Mucosa of descending colon (tissue), 3 donors: ENCODE results near the gene ILDR2. TPM values are rescaled to one million over a fixed set of nuclear protein-coding genes. Genes with fewer than 3 reads are reported as not detected.
A peak's percentile ranks its signal among the peaks of the same experiment; 100 is the strongest.

Experiments used
- ATAC-seq: fragments of 200-7000 bp; cut with Tn5 transposase; one replicate; pipeline ENCODE4 v1.9.1; 2020; ENCODE audit warnings: mild to moderate bottlenecking, moderate library complexity
- DNase-seq, 3 donors: peaks; one replicate each; pipeline ENCODE4 v3.0.0-alpha.2; 2020
- H3K36me3 ChIP-seq: fragments of 200-600 bp; one replicate; pipeline ENCODE4 v1.8.0; 2021; ENCODE audit warnings: low read depth, mild to moderate bottlenecking
- H3K4me1 ChIP-seq: fragments of 200-600 bp; one replicate; pipeline ENCODE4 v1.8.0; 2021; ENCODE audit warnings: low read depth, mild to moderate bottlenecking
- H3K4me3 ChIP-seq: fragments of 200-600 bp; one replicate; pipeline ENCODE4 v1.8.0; 2021; ENCODE audit warnings: mild to moderate bottlenecking
- H3K9me3 ChIP-seq: fragments of 200-600 bp; one replicate; pipeline ENCODE4 v1.8.0; 2021; ENCODE audit warnings: mild to moderate bottlenecking
- intact Hi-C, 2 donors: fragments of 100-400 bp; cut with DNase I in 1 of 2; cut with micrococcal nuclease in 1 of 2; formaldehyde crosslinking; loops; one replicate each; pipeline versions ENCODE4 v1.11.0 to v1.11.1; 2022; cut with DNase I, micrococcal nuclease
- long read RNA-seq, 2 donors: library from polyadenylated mRNA; unstranded; transcript quantifications; one replicate each; pipeline ENCODE4 v2.0.0, GENCODE V29; 2019 to 2021
- total RNA-seq, 3 donors: library from RNA; stranded (reverse); fragmentation: NEBNext Ultra II Directional in 2 of 3; extraction: Animal tissue kit (Norgen Biotek cat#: 25700) in 2 of 3; gene quantifications; one replicate each; pipeline versions ENCODE4 v1.2.1 to v1.2.4, GENCODE V29; 2021 to 2023
- TF ChIP-seq, protein P1 (sequence below): fragments of 200-600 bp; IDR thresholded peaks from one replicate; pipeline ENCODE4 v1.8.0; 2022; ENCODE audit warnings: antibody characterized with exemption, mild to moderate bottlenecking
- donor health status: DM: no; HTN: no; CAD: no; lungs with moderate emphysema.
- donor health status: DM: no; HTN: no; CAD: no.
- donor health status: DM: no; HTN: yes; CAD: no.

ILDR2 gene, protein sequence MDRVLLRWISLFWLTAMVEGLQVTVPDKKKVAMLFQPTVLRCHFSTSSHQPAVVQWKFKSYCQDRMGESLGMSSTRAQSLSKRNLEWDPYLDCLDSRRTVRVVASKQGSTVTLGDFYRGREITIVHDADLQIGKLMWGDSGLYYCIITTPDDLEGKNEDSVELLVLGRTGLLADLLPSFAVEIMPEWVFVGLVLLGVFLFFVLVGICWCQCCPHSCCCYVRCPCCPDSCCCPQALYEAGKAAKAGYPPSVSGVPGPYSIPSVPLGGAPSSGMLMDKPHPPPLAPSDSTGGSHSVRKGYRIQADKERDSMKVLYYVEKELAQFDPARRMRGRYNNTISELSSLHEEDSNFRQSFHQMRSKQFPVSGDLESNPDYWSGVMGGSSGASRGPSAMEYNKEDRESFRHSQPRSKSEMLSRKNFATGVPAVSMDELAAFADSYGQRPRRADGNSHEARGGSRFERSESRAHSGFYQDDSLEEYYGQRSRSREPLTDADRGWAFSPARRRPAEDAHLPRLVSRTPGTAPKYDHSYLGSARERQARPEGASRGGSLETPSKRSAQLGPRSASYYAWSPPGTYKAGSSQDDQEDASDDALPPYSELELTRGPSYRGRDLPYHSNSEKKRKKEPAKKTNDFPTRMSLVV
- 1 to 10 TPM in 1 of 3 donors, under 1 TPM in 2; 0.46 to 7.3 (median 0.52) TPM for total RNA-seq
- long read RNA-seq, donor 1, partial matches to known transcripts, result 0 of 3 reads
- long read RNA-seq, donor 1, other reads (novel, unspliced or antisense), result 3 of 3 reads
- long read RNA-seq, donor 2, result 0 reads

DNA sequence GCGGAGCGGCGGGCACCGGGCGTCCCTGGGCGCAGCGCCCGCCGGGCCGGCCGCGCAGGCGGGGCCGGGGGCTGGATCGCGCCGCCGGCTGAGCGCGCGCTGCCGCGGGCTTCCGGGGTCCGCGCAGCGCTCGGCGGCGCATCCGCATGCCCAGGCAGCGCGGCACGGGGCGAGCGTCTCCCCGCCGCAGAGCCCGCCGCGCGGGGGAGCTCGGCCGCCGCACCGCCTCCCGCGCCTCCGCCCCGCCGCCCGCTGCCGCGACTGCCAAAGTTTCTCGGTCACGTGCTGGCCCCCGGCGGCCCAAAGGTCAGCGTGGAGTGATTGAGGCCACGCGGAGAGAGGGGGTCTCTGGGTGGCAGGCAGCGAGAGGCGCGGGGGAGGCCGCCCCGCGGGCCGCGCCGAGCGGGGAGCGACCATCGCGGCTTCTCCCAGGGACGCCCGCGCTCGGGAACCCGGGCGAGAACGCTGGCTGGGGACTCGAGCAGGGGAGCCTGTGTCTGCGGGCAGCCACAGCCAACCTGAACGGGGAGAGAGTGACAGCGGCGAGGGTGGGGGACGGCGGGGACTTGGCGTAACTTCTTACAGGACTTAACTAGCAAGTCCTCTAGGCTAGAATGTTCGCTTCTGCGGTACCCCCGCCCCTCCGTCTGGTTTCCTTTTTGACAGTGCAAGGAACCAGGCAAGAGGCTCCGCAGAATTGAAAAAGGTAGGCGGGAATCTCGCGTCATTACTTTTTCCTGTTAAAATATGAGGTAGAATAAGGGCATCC, at the start of gene ILDR2:
Gene ILDR2 (minus strand): TSS at position 180 of the 769 bp plus-strand sequence. CDS start 272 bp downstream, outside the sequence.
- Histone ChIP-seq H3K36me3 (no peaks in the 10 kb centered on the region), H3K4me3 (peak within 1 kb of the TSS; percentile 19), H3K9me3 (no peaks in the 10 kb centered on the region), H3K4me1 (peaks cover 5% of the 10 kb centered on the region)
- ATAC-seq (peak; percentile 86), DNase-seq (peak; percentile 51 to 63 (median 59))
- intact Hi-C loops, result no loop called here
- TF ChIP-seq, protein P1, sequence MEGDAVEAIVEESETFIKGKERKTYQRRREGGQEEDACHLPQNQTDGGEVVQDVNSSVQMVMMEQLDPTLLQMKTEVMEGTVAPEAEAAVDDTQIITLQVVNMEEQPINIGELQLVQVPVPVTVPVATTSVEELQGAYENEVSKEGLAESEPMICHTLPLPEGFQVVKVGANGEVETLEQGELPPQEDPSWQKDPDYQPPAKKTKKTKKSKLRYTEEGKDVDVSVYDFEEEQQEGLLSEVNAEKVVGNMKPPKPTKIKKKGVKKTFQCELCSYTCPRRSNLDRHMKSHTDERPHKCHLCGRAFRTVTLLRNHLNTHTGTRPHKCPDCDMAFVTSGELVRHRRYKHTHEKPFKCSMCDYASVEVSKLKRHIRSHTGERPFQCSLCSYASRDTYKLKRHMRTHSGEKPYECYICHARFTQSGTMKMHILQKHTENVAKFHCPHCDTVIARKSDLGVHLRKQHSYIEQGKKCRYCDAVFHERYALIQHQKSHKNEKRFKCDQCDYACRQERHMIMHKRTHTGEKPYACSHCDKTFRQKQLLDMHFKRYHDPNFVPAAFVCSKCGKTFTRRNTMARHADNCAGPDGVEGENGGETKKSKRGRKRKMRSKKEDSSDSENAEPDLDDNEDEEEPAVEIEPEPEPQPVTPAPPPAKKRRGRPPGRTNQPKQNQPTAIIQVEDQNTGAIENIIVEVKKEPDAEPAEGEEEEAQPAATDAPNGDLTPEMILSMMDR, result no peak

DNA sequence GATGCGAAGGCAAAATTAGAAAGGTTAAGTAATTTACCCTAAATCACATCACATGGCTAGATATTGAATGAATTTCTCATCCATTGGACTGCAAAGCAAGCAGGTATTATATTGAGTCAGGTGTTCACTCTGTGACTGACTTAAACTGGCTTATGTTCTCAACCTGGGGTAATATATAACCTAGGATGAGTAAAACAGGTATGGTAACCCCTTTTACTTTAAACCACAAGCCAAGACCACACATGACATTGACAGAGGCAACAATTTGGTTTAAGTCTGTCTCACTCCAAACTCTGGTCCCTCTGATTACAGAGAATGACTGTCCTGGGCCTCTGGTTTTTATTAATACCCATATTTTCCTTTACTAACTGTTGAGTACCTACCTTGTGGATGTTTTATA, 47.0 kb upstream of the ILDR2 start:
- Histone ChIP-seq H3K9me3 (no peaks in the 10 kb centered on the region), H3K4me1 (no peaks in the 10 kb centered on the region), H3K36me3 (no peaks in the 10 kb centered on the region), H3K4me3 (no peak overlapping the region)
- no peak for DNase-seq
- ATAC-seq, result no peak
- TF ChIP-seq, protein P1, result no peak
- intact Hi-C loops, result no loop called here

DNA sequence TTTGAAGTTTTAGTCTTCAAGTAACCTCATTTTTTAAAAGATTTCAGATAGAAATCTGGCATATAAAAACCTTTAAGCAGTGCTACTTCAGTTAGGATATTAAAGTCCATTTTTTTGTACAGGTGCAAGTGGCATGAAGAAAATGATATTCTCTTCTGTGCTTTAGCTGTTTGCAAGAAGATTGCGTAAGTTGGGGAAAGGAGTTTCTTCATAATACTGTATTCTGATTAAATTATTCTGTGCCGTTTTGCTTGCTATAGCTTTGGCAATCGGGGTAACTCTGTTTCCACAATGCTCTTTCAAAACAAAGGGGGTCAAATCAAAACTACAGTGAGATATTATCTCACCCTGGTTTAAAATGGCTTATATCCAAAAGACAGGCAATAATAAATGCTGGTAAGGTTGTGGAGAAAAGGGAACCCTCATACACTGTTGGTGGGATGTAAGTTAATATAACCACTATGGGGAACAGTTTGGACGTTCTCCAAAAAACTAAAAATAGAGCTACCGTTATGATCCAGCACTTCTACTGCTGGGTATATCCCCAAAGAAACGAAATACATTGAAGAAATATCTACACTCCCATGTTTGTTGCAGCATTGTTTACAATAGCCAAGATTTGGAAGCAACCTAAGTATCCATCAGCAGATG, 40.9 kb upstream of the ILDR2 start:
- intact Hi-C loops, result no loop called here
- Histone ChIP-seq H3K4me1 (no peaks in the 10 kb centered on the region), H3K36me3 (no peaks in the 10 kb centered on the region), H3K9me3 (no peaks in the 10 kb centered on the region), H3K4me3 (no peak overlapping the region)
- ATAC-seq (no peak), DNase-seq (no peak)
- TF ChIP-seq, protein P1, result no peak

DNA sequence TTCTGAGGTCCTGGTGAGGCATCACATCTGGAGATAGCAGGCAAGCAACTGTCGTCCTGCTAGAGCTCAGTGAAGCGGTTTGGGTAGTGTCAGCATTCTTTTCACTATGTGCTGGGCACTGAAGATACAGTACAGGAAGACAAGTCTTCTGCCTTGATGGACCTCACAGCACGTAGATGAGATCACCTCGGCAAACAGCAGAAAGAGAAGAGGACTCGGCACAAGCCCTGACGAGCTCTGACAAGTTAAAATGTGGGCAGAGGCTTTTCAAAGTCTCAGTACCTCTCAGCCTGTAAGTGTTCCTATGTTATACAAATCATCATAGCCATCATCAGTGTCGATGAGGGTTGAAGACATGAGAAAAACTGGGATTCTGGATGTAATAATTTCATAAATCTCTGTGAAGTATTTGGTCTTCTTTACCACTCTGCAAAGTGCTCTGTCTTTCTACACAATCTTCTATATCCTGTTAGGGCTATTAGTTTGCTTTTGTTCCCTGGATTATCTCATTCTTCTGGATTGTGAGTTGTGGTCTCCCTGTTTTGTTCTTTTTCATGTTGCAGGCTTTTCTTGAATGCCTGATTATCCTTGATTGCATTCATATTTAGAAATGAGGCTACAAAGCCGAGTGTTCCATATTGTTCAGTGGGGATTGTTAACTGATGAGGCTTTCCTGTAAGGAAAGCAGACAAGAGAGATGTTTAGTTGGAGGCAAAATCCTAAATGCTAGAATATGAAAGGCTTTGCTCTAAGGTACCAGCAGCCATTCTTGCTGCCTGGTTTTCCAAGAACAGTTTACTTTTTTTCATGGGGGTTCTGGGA, 38.0 kb upstream of the ILDR2 start:
- TF ChIP-seq, protein P1, result no peak
- Histone ChIP-seq H3K4me1 (no peaks in the 10 kb centered on the region), H3K36me3 (no peaks in the 10 kb centered on the region), H3K4me3 (no peak overlapping the region), H3K9me3 (no peaks in the 10 kb centered on the region)
- intact Hi-C loops, result no loop called here
- ATAC-seq (no peak), DNase-seq (no peak)
